Gastrocnemius medialis (tissue), 4 donors: ENCODE data around the gene CYSLTR2. TPM values are rescaled to one million over a fixed set of nuclear protein-coding genes. Genes with fewer than 3 reads are reported as not detected.

ENCODE experiments used
- ATAC-seq, 2 donors: fragments of 150-250 bp; one replicate each; pipeline ENCODE4 v1.9.1; 2016
- DNase-seq, 2 donors: peaks; one replicate each; pipeline ENCODE4 v3.0.0-alpha.2; 2019
- H3K27ac ChIP-seq, 4 donors: fragments of 200-600 bp; sonication (generic); 1 replicate in 1 of 4; 2 replicates in 3 of 4; pipeline ENCODE4 v1.5.1; 2016 to 2018; ENCODE audit warnings: mild to moderate bottlenecking in 2 of 4, moderate library complexity in 1 of 4
- H3K27me3 ChIP-seq, 3 donors: fragments of 200-600 bp; sonication (generic) in 2 of 3; 1 replicate in 1 of 3; 2 replicates in 2 of 3; pipeline versions ENCODE4 v1.5.1 to v1.6.0; 2016 to 2019; ENCODE audit warnings: mild to moderate bottlenecking in 1 of 3, moderate library complexity in 1 of 3
- H3K36me3 ChIP-seq, 2 donors: fragments of 200-600 bp; sonication (generic) in 1 of 2; one replicate each; pipeline ENCODE4 v1.5.1; 2017 to 2018
- H3K4me1 ChIP-seq, 2 donors: fragments of 200-600 bp; sonication (generic) in 1 of 2; one replicate each; pipeline ENCODE4 v1.5.1; 2016 to 2017; ENCODE audit warnings: mild to moderate bottlenecking in 2 of 2
- H3K4me3 ChIP-seq, 4 donors: fragments of 200-600 bp; sonication (generic) in 3 of 4; 1 replicate in 1 of 4; 2 replicates in 3 of 4; pipeline ENCODE4 v1.5.1; 2016 to 2019; ENCODE audit warnings: mild to moderate bottlenecking in 2 of 4
- H3K9me3 ChIP-seq, 3 donors: fragments of 200-600 bp; sonication (generic) in 2 of 3; 1 replicate in 1 of 3; 2 replicates in 2 of 3; pipeline ENCODE4 v1.5.1; 2016 to 2019
- POLR2A ChIP-seq, 2 donors: fragments of 450-650 bp; IDR thresholded peaks; one replicate each; pipeline ENCODE4 v1.6.1; 2017; ENCODE audit warnings: antibody characterized with exemption in 2 of 2, mild to moderate bottlenecking in 2 of 2, moderate library complexity in 2 of 2
- in situ Hi-C, 4 donors: fragments of 200-750 bp; cut with MboI; loops; one replicate each; pipeline versions ENCODE4 v1.15.0 to v1.8.0; 2017; ENCODE audit warnings: low sequenced_read_pairs in 4 of 4
- intact Hi-C: fragments of 100-400 bp; cut with DNase I; formaldehyde crosslinking; loops from one replicate; pipeline ENCODE4 v1.15.1; 2023; ENCODE audit warnings: low total_unique reads
- total RNA-seq, 4 donors: library from RNA; depleted of rRNA; stranded (reverse); fragments of >200 nt; gene quantifications; one replicate each; pipeline versions ENCODE4 v1.1.0 to v1.2.3, GENCODE V29; 2016
- TF ChIP-seq, protein P1 (sequence below), 5 experiments: fragments of 450-650 bp in 3 of 5; fragments of 200-600 bp in 2 of 5; sonication (generic) in 2 of 5; IDR thresholded peaks in 4 of 5; conservative IDR thresholded peaks in 1 of 5; 1 replicate in 4 of 5; 2 replicates in 1 of 5; pipeline ENCODE4 v1.5.1; 2016 to 2019; ENCODE audit warnings: antibody characterized with exemption in 5 of 5, mild to moderate bottlenecking in 3 of 5, moderate library complexity in 3 of 5

CYSLTR2 gene
- total RNA-seq, 4 donors from 2014 or later: 0.09 to 0.10 TPM; not detected in 2

DNA sequence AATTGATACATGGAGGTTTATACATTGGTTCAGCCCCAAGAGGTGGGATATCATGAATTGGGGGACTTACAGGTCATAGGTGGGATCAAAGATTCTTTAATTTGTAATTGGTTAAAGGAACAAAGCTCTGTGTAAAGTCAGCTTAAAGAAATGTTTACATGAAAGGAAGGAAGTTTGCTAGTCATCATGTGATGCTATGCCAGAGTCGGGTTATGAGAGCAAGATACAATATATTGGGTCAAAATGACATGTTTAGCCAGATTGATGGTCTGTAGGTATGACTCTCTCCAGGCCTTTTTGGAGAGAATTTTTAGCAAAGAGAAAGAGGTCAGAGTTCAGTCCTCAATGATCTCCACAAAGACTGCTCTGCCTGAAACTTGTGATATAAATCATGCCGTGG lies 5.3 kb upstream of the CYSLTR2 start:
- no peak for DNase-seq
- in situ Hi-C loops: loop anchor here in 1 of 4 donors (10.0 kb wide), 1 partner anchor 64 kb away; no protein-coding TSS in a partner anchor
- H3K27ac ChIP-seq: no peak overlapping the region
- H3K9me3 ChIP-seq: no peaks in the 10 kb centered on the region
- H3K4me3 ChIP-seq: no peak overlapping the region
- H3K27me3 ChIP-seq: no peaks in the 10 kb centered on the region
- H3K36me3 ChIP-seq: no peaks in the 10 kb centered on the region
- intact Hi-C loops: no loop called here
- no peak for ATAC-seq
- TF ChIP-seq POLR2A (IDR thresholded peaks at IDR 0.05): no peak
- TF ChIP-seq, protein P1, sequence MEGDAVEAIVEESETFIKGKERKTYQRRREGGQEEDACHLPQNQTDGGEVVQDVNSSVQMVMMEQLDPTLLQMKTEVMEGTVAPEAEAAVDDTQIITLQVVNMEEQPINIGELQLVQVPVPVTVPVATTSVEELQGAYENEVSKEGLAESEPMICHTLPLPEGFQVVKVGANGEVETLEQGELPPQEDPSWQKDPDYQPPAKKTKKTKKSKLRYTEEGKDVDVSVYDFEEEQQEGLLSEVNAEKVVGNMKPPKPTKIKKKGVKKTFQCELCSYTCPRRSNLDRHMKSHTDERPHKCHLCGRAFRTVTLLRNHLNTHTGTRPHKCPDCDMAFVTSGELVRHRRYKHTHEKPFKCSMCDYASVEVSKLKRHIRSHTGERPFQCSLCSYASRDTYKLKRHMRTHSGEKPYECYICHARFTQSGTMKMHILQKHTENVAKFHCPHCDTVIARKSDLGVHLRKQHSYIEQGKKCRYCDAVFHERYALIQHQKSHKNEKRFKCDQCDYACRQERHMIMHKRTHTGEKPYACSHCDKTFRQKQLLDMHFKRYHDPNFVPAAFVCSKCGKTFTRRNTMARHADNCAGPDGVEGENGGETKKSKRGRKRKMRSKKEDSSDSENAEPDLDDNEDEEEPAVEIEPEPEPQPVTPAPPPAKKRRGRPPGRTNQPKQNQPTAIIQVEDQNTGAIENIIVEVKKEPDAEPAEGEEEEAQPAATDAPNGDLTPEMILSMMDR (IDR thresholded peaks at IDR 0.05 in 4 of 5, conservative IDR thresholded peaks at IDR 0.05 in 1 of 5): no peak
- H3K4me1 ChIP-seq: no peaks in the 10 kb centered on the region

DNA sequence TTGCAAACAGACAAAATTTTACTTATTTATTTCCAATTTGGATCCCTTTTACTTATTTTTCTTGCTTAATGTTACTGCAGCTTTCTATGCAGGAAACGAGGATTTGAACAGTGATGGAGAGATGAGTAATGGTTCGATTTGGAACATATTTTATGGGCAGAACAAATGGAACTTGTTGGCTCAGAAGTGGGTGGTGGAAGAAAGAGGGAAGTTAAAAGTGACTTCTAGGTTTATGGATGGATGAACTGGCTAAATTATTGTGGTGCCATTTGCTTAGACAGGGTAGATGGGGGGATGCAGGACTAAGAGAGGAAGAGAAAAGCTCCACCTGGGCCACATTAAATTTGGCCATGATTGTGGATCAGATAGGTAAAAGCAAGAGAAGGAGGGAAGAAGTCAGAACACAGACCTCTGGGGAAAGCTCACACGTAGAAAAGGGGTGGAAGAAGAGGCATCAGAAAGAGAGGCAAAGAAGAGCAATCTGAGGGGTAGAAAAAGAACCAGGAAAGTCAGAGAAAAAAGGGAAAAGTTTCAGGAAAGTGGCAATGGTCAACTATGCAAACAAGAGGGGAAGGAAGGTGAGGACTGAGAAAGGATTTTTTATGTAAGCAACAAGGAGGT lies 768 bp upstream of the CYSLTR2 start:
- Histone ChIP-seq H3K36me3 (no peaks in the 10 kb centered on the region), H3K4me1 (no peaks in the 10 kb centered on the region), H3K4me3 (no peak overlapping the region), H3K27ac (no peak overlapping the region), H3K27me3 (no peaks in the 10 kb centered on the region), H3K9me3 (no peaks in the 10 kb centered on the region)
- intact Hi-C loops: no loop called here
- ATAC-seq (no peak), DNase-seq (no peak)
- no peak for TF ChIP-seq POLR2A (IDR thresholded peaks at IDR 0.05)
- TF ChIP-seq, protein P1 (IDR thresholded peaks at IDR 0.05 in 4 of 5, conservative IDR thresholded peaks at IDR 0.05 in 1 of 5): no peak
- in situ Hi-C loops: no loop called here

DNA sequence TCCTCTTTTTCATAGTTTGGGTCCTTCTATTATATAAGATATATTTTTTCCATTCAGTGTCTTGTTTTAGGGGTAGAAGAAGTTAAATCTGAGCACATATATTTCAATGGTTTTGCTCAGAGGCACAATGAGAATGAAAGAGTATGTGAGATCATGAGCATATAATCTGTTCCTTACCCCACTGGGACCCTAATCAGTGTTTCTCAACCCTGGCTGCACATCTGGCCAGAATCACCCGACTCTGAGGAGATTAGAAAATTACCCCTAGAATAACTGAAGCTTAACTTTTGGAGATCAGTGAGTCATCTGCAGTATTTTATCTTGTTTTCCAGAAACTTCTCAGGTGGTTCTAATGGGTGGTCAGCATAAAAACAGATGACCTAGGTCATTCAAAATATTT lies 782 bp downstream of the CYSLTR2 start:
- Histone ChIP-seq H3K4me1 (no peaks in the 10 kb centered on the region), H3K4me3 (no peak overlapping the region), H3K27me3 (no peaks in the 10 kb centered on the region), H3K36me3 (no peaks in the 10 kb centered on the region), H3K9me3 (no peaks in the 10 kb centered on the region), H3K27ac (no peak overlapping the region)
- TF ChIP-seq, protein P1 (IDR thresholded peaks at IDR 0.05 in 4 of 5, conservative IDR thresholded peaks at IDR 0.05 in 1 of 5): no peak
- TF ChIP-seq POLR2A (IDR thresholded peaks at IDR 0.05): no peak
- no peak for ATAC-seq
- intact Hi-C loops: no loop called here
- in situ Hi-C loops: no loop called here
- no peak for DNase-seq

DNA sequence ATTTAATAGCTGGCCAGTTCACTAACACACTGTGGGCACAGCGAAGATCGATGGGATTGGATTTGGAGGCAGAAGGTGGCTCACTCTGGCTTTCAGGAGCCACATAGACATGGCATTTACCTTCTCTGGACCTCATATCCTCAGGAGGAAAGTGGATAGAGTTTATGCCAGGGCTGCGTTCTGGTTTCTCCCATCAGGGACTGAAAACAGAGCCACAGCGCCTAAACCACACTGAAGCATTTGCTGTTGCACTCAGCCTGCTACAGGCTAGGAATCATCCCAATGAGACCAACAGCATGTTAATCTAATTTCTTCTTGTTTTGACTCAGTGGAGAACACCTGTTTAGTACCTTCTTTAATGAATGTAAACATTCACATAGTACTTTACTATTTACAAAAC lies 1.6 kb downstream of the CYSLTR2 start:
- intact Hi-C loops (no loop called here), in situ Hi-C loops (no loop called here)
- Histone ChIP-seq H3K36me3 (no peaks in the 10 kb centered on the region), H3K27me3 (no peaks in the 10 kb centered on the region), H3K9me3 (no peaks in the 10 kb centered on the region), H3K4me3 (no peak overlapping the region), H3K27ac (no peak overlapping the region), H3K4me1 (no peaks in the 10 kb centered on the region)
- TF ChIP-seq, protein P1 (IDR thresholded peaks at IDR 0.05 in 4 of 5, conservative IDR thresholded peaks at IDR 0.05 in 1 of 5): no peak
- no peak for TF ChIP-seq POLR2A (IDR thresholded peaks at IDR 0.05)
- DNase-seq (no peak), ATAC-seq (no peak)

DNA sequence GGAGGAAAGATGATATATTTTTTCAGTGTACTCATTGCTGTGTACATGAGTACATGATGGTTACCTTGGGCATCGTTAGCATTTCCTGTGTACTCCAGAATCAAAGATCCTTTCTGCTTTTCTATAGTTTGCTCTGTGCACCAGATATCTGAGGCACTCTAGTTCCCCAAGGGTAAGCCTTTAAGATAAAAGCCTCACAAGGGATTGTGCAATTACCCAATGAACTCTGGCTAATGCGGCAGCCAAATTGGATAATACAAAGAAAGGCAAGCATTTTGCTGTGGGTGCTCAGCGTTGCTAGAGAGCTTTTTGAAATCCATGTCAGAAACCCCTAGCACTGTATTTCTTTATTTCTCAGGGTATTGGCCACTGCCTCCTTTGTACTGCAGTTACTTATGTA lies 2.9 kb downstream of the CYSLTR2 start:
- Histone ChIP-seq H3K36me3 (no peaks in the 10 kb centered on the region), H3K27ac (no peak overlapping the region), H3K4me3 (no peak overlapping the region), H3K4me1 (no peaks in the 10 kb centered on the region), H3K27me3 (no peaks in the 10 kb centered on the region), H3K9me3 (no peaks in the 10 kb centered on the region)
- ATAC-seq (no peak), DNase-seq (no peak)
- TF ChIP-seq, protein P1 (IDR thresholded peaks at IDR 0.05 in 4 of 5, conservative IDR thresholded peaks at IDR 0.05 in 1 of 5): no peak
- TF ChIP-seq POLR2A (IDR thresholded peaks at IDR 0.05): no peak
- intact Hi-C loops (no loop called here), in situ Hi-C loops (no loop called here)
